ENCODE measurements around the gene NDUFA8. TPM values are rescaled to one million over a fixed set of nuclear protein-coding genes. Genes with fewer than 3 reads are reported as not detected.
A peak's percentile ranks its signal among the peaks of the same experiment; 100 is the strongest.

Gene NDUFA8
- total RNA-seq, 4 donors from 2014 or later = 18.0 to 26.0 (median 22.5) TPM

DNA sequence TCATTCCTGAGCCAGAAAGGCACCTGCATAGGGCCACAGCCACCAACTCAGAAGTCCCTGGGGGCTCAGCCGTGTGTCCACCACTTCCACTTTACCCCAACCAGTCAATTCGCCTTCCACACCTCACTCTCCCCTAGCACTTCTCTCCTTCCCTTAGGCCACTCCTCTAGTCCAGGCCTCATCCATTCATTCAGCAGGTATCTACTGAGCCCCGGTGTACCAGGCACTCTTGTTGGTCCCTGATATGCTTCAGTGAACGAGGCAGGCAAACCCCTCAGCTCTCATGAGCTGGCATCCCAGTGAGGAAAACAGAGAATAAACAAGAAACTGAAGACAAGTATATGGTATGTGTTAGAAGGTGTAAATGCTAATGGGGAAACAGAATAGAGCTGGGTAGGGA, 28.7 kb downstream of the NDUFA8 start:
- H3K4me3 ChIP-seq = no peak overlapping the region
- 61 to 81% methylated on average over 4 of the region's 4 CpGs for WGBS, 2 donors
- H3K27me3 ChIP-seq = peaks cover 0 to 24% of the 10 kb centered on the region in 2 donors
- DNase-seq (ENCODE audit: low spot score in 2 of 2) = no peak
- no peaks in the 10 kb centered on the region for H3K36me3 ChIP-seq
- TF ChIP-seq EP300 (IDR thresholded peaks at IDR 0.05) (no peak), POLR2A (IDR thresholded peaks at IDR 0.05) (no peak), CTCF (IDR thresholded peaks at IDR 0.05) (no peak)
- H3K9me3 ChIP-seq = no peaks in the 10 kb centered on the region
- peaks cover 0 to 25% (median 16%) of the 10 kb centered on the region in 4 donors for H3K4me1 ChIP-seq
- no peak overlapping the region for H3K27ac ChIP-seq

DNA sequence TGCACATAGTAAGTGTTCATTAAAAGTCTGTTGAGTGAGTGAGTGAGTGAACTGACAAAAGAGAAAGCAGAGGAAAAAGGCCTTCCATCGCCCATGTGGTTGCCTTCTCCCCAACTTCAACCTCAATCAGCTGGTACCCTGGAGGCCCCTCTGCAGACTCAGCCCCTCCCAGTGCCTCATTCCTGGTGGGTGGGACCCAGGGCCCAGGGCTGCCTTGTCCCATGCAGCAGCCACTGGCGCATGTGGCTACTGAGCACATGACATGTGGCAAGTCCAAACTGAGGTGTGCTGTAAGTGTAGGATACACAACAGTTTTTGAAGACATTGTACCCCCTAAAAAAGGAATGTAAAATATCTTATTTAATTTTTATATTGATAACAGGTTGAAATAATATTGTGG, 29.6 kb downstream of the NDUFA8 start:
- H3K27me3 ChIP-seq = peaks cover 0 to 30% of the 10 kb centered on the region in 2 donors
- H3K4me3 ChIP-seq = no peak overlapping the region
- no peak for DNase-seq (ENCODE audit: low spot score in 2 of 2)
- H3K27ac ChIP-seq = no peak overlapping the region
- TF ChIP-seq POLR2A (IDR thresholded peaks at IDR 0.05) (no peak), CTCF (IDR thresholded peaks at IDR 0.05) (no peak), EP300 (IDR thresholded peaks at IDR 0.05) (no peak)
- H3K4me1 ChIP-seq = peaks cover 0 to 31% (median 15%) of the 10 kb centered on the region in 4 donors
- 88 to 92% methylated on average over 2 of the region's 2 CpGs for WGBS, 2 donors
- no peaks in the 10 kb centered on the region for H3K9me3 ChIP-seq
- H3K36me3 ChIP-seq = no peaks in the 10 kb centered on the region

- peaks cover 0 to 22% (median 13%) of the 10 kb centered on the region in 4 donors for H3K4me1 ChIP-seq
- DNase-seq (ENCODE audit: low spot score in 2 of 2) = no peak
- no peak for TF ChIP-seq POLR2A (IDR thresholded peaks at IDR 0.05)
- TF ChIP-seq EP300 (IDR thresholded peaks at IDR 0.05) = no peak
- TF ChIP-seq CTCF (IDR thresholded peaks at IDR 0.05) = no peak
Observed at GRCh38 chr9:122128969-122129343, 30.6 kb downstream of the NDUFA8 start.

DNA sequence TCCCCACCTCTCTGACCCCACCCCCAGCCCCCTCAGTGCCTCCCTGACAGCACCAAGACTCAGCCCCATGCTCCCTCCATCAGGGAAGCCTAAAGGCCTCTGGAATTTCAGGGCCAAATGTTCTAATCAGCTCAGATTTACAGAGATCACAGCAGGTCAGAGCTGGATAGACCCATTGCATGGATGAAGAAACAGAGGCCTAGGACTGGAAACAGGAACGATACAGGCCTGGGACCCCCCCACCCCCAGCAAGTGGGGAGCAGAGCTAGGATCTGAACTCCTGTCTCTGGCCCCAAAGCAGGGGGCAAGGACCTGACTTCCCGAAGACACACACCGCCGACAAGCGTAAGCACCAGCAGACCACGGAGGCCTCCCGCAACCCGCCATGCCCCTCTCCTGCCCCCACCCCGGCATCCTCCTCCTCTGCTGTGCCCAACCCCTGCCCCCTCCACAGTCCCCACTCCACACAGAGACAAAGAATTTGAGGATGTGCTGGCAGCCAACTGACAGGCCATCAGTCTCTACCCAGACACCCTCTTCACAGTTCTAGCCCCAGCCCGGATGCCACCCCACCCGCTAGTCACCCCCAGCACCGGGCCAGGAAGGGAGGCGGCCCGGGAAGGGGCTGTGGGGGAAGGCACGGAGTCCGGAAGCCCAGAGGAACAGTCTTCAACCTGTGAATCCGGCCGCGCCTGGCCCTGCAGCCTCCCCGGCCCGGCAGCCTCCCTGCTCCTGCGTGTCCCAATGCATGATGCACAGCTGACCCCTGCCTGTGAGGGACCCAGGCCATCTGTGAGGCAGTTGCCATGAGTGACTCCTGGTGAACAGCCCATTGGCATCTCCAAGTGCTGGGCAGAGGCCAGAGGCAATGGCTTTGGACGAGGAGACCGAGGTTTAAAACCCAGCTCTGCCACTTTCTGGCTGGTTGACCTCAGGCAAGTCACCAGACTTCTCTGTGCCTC, 31.3 kb downstream of the NDUFA8 start:
- H3K9me3 ChIP-seq = no peaks in the 10 kb centered on the region
- TF ChIP-seq POLR2A (IDR thresholded peaks at IDR 0.05) (no peak), CTCF (IDR thresholded peaks at IDR 0.05) (no peak), EP300 (IDR thresholded peaks at IDR 0.05) (peak in 1 of 2 donors; percentile 30)
- no peak overlapping the region for H3K4me3 ChIP-seq
- no peaks in the 10 kb centered on the region for H3K36me3 ChIP-seq
- no peak for DNase-seq (ENCODE audit: low spot score in 2 of 2)
- H3K4me1 ChIP-seq = peaks cover 0 to 22% (median 13%) of the 10 kb centered on the region in 4 donors
- H3K27ac ChIP-seq = no peak overlapping the region
- H3K27me3 ChIP-seq = peaks cover 0 to 30% of the 10 kb centered on the region in 2 donors
- WGBS, 2 donors = 71 to 78% methylated on average over 22 to 24 of the region's 24 CpGs

More at GRCh38 chr9:122128969-122129343, 30.6 kb downstream of the NDUFA8 start:
- no peak overlapping the region for H3K27ac ChIP-seq
- H3K36me3 ChIP-seq = no peaks in the 10 kb centered on the region
- H3K27me3 ChIP-seq = peaks cover 0 to 30% of the 10 kb centered on the region in 2 donors
- WGBS, 2 donors = 75 to 78% methylated on average over 7 of the region's 7 CpGs
- no peak overlapping the region for H3K4me3 ChIP-seq
- H3K9me3 ChIP-seq = no peaks in the 10 kb centered on the region

- H3K27me3 ChIP-seq = peaks cover 0 to 30% of the 10 kb centered on the region in 2 donors
- H3K27ac ChIP-seq = no peak overlapping the region
- 37 to 72% methylated on average over 2 to 10 of the region's 10 CpGs for WGBS, 2 donors
- TF ChIP-seq EP300 (IDR thresholded peaks at IDR 0.05) = no peak
- no peak for TF ChIP-seq CTCF (IDR thresholded peaks at IDR 0.05)
- TF ChIP-seq POLR2A (IDR thresholded peaks at IDR 0.05) = no peak
- H3K9me3 ChIP-seq = no peaks in the 10 kb centered on the region
- peaks cover 0 to 25% (median 13%) of the 10 kb centered on the region in 4 donors for H3K4me1 ChIP-seq
- no peak for DNase-seq (ENCODE audit: low spot score in 2 of 2)
- no peaks in the 10 kb centered on the region for H3K36me3 ChIP-seq
- no peak overlapping the region for H3K4me3 ChIP-seq
Observed at GRCh38 chr9:122127396-122127798, 32.2 kb downstream of the NDUFA8 start.
